Measurements from ENCODE around the gene TMPRSS9. TPM values are rescaled to one million over a fixed set of nuclear protein-coding genes. Genes with fewer than 3 reads are reported as not detected.

TMPRSS9 gene
- total and polyA plus RNA-seq, 2 of the 13 experiments (the other 11 are each of a cell fraction or from before 2014, with no cell fraction given), result 2.5 to 5.2 TPM

DNA sequence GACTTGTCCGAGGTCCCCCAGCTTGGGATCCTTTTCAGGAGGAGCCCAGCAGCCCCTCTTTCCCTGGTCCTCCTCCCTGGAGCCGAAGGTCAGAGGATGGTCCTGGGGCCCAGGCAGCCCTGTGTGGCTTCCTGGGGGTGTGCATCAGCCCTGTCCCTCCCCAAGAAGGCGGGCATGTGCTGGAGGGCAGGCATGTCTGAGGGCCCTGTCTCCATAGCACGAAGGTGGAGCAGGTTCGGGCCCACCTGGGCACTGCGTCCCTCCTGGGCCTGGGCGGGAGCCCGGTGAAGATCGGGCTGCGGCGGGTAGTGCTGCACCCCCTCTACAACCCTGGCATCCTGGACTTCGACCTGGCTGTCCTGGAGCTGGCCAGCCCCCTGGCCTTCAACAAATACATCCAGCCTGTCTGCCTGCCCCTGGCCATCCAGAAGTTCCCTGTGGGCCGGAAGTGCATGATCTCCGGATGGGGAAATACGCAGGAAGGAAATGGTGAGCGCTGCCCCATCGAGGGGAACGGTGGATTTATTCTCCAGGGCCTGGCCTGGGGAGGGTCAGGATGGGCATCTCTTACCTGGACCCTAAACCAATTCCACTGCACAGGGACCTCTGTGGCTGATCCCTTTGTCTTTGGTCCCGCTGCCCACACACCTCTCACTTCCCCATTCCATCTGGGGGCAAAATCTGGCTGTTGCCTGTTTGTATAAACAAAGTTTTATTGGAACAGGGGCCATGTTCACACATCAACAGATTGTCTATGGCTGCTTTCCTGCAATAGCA is 56.4 kb downstream of the TMPRSS9 start (continued):
- TF ChIP-seq ZNF713 (CRISPR knock-in tag; IDR thresholded peaks at IDR 0.05), result 0 out of 2 replicates have a peak, but pooled peaks have one; percentile 64
- TF ChIP-seq ZNF616 (CRISPR knock-in tag; IDR thresholded peaks at IDR 0.05; ENCODE audit: low read depth), result no peak
- TF ChIP-seq ZNF775 (CRISPR knock-in tag; IDR thresholded peaks at IDR 0.05; ENCODE audit: borderline replicate concordance), result no peak
- TF ChIP-seq, protein P1, sequence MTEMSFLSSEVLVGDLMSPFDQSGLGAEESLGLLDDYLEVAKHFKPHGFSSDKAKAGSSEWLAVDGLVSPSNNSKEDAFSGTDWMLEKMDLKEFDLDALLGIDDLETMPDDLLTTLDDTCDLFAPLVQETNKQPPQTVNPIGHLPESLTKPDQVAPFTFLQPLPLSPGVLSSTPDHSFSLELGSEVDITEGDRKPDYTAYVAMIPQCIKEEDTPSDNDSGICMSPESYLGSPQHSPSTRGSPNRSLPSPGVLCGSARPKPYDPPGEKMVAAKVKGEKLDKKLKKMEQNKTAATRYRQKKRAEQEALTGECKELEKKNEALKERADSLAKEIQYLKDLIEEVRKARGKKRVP (CRISPR knock-in tag; IDR thresholded peaks at IDR 0.05), result no peak
- TF ChIP-seq, protein P2, sequence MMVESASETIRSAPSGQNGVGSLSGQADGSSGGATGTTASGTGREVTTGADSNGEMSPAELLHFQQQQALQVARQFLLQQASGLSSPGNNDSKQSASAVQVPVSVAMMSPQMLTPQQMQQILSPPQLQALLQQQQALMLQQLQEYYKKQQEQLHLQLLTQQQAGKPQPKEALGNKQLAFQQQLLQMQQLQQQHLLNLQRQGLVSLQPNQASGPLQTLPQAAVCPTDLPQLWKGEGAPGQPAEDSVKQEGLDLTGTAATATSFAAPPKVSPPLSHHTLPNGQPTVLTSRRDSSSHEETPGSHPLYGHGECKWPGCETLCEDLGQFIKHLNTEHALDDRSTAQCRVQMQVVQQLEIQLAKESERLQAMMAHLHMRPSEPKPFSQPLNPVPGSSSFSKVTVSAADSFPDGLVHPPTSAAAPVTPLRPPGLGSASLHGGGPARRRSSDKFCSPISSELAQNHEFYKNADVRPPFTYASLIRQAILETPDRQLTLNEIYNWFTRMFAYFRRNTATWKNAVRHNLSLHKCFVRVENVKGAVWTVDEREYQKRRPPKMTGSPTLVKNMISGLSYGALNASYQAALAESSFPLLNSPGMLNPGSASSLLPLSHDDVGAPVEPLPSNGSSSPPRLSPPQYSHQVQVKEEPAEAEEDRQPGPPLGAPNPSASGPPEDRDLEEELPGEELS (CRISPR knock-in tag; IDR thresholded peaks at IDR 0.05), result 0 out of 2 replicates have a peak, but pooled peaks have one; percentile 46
- TF ChIP-seq, protein P3, sequence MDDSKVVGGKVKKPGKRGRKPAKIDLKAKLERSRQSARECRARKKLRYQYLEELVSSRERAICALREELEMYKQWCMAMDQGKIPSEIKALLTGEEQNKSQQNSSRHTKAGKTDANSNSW (CRISPR knock-in tag; IDR thresholded peaks at IDR 0.05; ENCODE audit: borderline replicate concordance), result no peak
- TF ChIP-seq, protein P4, sequence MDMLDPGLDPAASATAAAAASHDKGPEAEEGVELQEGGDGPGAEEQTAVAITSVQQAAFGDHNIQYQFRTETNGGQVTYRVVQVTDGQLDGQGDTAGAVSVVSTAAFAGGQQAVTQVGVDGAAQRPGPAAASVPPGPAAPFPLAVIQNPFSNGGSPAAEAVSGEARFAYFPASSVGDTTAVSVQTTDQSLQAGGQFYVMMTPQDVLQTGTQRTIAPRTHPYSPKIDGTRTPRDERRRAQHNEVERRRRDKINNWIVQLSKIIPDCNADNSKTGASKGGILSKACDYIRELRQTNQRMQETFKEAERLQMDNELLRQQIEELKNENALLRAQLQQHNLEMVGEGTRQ (IDR thresholded peaks at IDR 0.05; ENCODE audit: low read depth, low read length), result no peak
- TF ChIP-seq, protein P4 (CRISPR knock-in tag; IDR thresholded peaks at IDR 0.05; ENCODE audit: borderline replicate concordance), result no peak
- TF ChIP-seq, protein P5, sequence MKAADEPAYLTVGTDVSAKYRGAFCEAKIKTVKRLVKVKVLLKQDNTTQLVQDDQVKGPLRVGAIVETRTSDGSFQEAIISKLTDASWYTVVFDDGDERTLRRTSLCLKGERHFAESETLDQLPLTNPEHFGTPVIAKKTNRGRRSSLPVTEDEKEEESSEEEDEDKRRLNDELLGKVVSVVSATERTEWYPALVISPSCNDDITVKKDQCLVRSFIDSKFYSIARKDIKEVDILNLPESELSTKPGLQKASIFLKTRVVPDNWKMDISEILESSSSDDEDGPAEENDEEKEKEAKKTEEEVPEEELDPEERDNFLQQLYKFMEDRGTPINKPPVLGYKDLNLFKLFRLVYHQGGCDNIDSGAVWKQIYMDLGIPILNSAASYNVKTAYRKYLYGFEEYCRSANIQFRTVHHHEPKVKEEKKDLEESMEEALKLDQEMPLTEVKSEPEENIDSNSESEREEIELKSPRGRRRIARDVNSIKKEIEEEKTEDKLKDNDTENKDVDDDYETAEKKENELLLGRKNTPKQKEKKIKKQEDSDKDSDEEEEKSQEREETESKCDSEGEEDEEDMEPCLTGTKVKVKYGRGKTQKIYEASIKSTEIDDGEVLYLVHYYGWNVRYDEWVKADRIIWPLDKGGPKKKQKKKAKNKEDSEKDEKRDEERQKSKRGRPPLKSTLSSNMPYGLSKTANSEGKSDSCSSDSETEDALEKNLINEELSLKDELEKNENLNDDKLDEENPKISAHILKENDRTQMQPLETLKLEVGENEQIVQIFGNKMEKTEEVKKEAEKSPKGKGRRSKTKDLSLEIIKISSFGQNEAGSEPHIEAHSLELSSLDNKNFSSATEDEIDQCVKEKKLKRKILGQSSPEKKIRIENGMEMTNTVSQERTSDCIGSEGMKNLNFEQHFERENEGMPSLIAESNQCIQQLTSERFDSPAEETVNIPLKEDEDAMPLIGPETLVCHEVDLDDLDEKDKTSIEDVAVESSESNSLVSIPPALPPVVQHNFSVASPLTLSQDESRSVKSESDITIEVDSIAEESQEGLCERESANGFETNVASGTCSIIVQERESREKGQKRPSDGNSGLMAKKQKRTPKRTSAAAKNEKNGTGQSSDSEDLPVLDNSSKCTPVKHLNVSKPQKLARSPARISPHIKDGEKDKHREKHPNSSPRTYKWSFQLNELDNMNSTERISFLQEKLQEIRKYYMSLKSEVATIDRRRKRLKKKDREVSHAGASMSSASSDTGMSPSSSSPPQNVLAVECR (CRISPR knock-in tag; IDR thresholded peaks at IDR 0.05; ENCODE audit: borderline replicate concordance), result peak; percentile 67; the same call in 1 of the 2 replicates
- no peak for TF ChIP-seq SATB2 (CRISPR knock-in tag; IDR thresholded peaks at IDR 0.05)
- TF ChIP-seq ZSCAN22 (CRISPR knock-in tag; IDR thresholded peaks at IDR 0.05), result no peak
- no peak for TF ChIP-seq IKZF4 (CRISPR knock-in tag; IDR thresholded peaks at IDR 0.05; ENCODE audit: borderline replicate concordance, low read depth, not compliant biosample characterization)
- TF ChIP-seq SNAPC2 (CRISPR knock-in tag; IDR thresholded peaks at IDR 0.05), result no peak
- TF ChIP-seq TBP (CRISPR knock-in tag; IDR thresholded peaks at IDR 0.05), result no peak
- no peak for TF ChIP-seq SRY (CRISPR knock-in tag; IDR thresholded peaks at IDR 0.05)
- TF ChIP-seq, protein P6, sequence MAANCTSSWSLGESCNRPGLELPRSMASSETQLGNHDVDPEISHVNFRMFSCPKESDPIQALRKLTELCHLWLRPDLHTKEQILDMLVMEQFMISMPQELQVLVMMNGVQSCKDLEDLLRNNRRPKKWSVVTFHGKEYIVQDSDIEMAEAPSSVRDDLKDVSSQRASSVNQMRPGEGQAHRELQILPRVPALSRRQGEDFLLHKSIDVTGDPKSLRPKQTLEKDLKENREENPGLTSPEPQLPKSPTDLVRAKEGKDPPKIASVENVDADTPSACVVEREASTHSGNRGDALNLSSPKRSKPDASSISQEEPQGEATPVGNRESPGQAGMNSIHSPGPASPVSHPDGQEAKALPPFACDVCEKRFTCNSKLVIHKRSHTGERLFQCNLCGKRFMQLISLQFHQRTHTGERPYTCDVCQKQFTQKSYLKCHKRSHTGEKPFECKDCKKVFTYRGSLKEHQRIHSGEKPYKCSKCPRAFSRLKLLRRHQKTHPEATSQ (CRISPR knock-in tag; IDR thresholded peaks at IDR 0.05; ENCODE audit: borderline replicate concordance), result no peak
